GM19455 (cell line): ENCODE results near the gene OR6Y1.

Source experiments
- ATAC-seq: cut with Tn5 transposase; IDR thresholded peaks from one replicate; pipeline ENCODE4 v1.9.1; 2021; ENCODE audit not compliant: unreplicated experiment

The OR6Y1 gene, protein sequence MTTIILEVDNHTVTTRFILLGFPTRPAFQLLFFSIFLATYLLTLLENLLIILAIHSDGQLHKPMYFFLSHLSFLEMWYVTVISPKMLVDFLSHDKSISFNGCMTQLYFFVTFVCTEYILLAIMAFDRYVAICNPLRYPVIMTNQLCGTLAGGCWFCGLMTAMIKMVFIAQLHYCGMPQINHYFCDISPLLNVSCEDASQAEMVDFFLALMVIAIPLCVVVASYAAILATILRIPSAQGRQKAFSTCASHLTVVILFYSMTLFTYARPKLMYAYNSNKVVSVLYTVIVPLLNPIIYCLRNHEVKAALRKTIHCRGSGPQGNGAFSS

DNA sequence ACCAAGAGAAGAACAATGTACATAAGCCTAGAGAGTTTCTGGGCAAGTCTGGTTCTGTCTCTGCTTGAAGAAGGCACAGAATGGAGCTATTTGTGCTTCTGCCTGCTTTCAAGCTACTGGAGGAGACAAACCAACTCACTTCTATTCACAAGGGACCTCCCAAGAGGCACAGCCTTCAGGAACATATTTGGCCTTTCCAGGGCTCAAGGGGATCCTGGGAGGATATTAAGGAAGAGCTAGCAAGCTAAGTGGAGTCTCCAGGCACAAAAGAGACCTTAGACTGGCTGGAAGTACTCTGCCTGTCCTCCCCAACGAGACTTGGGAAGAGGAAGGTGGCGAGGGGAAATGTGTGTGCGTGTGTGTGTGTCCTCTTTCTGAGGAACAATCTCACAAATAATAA is at the start of gene OR6Y1:
Gene OR6Y1, minus strand, starts transcription at position 54 of the 400 bp plus-strand sequence. CDS start 6,300 bp downstream, outside the sequence.
- no peak for ATAC-seq

DNA sequence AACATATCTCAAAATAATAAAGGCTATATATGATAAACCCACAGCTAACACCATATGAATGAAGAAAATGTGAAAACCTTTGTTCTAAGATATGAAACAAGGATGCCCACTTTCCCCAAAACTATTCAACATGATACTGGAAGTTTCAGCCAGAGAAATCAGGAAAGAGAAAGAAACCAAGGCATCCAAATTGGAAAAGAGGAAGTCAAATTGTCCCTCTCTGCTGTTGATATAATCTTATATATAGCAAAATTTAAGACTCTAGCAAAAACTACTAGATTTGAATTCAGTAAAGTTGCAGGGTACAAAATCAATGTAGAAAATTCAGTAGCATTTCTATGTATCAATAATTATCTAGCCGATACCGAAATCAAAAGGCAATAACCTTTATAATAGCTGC is 46.5 kb upstream of the OR6Y1 start:
- no peak for ATAC-seq

DNA sequence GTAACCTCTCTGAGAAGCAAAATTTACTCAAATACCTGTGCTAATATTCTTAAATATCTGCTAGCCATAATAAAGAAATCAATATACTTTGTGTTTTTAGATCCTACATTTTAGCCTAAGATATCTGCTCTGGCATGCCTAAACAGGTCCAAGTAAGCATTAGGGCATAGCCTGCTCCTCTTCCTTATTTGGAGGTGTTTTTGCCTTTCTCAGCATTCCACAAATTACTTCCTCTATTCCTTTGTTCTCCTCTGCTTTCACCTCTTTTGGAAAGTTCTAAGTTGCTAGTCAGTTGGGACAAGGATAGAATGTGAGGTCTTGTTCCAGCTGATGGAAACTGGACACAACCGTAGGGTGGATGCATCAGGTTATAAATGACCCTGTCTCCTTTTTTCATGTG is 32.7 kb upstream of the OR6Y1 start:
- ATAC-seq = no peak

DNA sequence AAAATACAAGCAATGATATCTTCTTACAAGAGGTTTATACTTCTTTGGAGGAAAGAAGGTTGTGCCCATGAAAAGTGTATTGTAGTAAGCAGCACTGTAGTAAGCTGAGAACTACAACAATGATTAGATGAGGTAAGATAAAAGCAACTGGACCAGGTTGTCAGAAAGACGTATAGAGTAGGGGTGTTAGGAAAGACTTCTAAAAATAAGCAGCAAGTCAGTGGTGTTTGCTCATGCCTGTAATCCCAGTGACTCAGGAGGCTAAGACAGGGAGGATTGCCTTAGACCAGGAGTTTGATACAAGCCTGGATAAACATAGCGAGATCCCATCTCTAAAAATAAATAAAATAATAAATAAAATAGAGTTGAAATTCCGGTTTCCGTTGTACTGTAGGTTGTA is 29.8 kb upstream of the OR6Y1 start:
- no peak for ATAC-seq

DNA sequence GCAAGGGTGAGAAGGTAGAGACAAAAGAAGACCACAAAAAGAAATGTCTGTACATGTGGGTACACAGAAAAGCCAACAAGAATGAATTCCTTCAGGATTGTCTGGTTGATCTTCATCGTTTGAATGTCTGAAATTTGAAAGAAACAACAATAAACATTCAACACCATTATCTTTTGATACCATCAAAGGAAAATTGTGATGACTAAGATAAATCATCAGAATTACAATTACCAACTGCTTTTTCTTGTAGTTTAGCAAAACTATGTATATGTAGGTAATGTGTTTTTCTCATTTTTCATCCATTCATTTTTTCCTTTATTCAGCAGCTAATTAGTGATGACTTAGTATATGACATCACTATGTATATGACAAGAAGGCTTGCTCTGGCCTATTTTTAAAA is 25.5 kb upstream of the OR6Y1 start, which contains the start of gene OR10X1:
Gene OR10X1, minus strand, starts transcription at position 167 of the 400 bp plus-strand sequence. Its CDS starts 0 bp downstream, at position 167.
- no peak for ATAC-seq

DNA sequence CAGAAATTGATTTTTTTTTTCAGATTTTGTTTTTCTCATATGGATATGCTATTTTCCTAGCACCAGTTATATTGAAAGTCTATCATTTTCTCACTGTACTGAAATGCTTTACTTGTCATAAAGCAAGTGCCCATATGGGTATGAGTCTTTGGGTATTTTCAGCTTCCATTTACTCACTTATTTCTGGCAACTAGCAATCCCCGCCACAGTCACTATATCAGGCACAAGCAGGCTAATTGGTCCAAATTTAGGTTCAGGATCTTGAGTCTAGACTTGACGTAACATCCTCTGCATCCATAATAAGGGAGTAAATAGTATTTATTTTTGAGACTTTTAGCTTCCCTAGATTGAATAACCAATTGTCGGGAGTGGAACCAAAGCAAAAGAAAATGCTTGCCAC is 23.4 kb upstream of the OR6Y1 start:
- ATAC-seq = no peak

DNA sequence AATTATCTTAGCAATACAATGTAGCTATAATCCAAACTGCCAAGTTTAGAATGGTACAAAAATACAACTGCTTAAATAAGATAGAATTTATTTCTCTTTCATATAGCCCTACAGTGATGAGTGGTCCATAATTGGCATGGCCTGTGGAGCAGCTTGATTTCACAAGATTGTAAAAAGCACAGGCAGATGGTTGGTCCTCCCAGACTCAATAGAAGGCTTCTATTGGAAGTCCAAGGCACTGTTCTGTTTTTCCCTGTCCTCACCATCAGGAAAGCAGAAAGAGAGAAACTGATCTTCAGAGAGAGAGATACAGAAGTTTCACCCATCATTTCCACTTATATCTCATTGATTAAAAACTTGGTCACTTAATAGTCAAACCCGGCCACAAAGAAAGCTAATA is 18.0 kb upstream of the OR6Y1 start:
- no peak for ATAC-seq

DNA sequence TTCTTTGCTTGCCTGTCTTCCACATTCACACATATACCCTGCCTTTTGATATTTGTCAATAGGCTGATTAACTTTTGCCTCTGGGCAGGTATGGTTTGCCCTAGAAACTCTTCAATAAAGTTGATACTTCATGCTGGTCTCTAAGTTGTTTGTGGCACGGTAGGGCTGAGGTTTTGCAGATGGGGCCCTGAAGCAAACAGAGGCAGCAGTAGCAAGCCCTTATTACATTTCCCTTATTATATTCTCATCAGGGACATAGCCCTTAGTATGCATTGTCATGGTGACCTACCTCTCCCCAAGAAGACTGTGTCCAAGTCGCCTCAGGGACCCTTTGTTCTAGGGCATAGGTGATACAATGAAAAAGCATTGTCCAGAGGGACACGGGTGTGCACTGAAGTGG is 16.3 kb upstream of the OR6Y1 start, which contains the start of gene OR6P1:
Gene OR6P1, minus strand, starts transcription at position 101 of the 400 bp plus-strand sequence. CDS start 6,976 bp downstream, outside the sequence.
- ATAC-seq = no peak

DNA sequence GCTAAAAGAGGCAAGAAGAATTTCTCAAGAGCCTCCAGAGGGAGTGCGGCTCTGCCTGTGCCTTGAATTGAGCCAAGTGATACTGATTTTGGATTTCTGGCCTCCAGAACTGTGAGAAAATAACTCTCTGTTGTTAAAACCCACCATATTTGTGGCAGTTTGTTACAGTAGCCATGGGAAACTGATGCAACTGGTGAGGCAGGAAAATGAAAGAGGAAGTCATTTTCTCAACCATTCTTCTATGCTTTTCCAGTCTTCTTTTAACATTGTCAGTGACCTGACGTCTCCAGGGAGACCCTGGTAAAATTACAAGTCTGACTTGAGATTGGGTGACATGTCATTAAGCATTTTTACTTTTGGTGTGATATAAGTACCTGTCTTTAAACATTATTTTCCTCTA is 10.4 kb upstream of the OR6Y1 start:
- ATAC-seq = no peak

DNA sequence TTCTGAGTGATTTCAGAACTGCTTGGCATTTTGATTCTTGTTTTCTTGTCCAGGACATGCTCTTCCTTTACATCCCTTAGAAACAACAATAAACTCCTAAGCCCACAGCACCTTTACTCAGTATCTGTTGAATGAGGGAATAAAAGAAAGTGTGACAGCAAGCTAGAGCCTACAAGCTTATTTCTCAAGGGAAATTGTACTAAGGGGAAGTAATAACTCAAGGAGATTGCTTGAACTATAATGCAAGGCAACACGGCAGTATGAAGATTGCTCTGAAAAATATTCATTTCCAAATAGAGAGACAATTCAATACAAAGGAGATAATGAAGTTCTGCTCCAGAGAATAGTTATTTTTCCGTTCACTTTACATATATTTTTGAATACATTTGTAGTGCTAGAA is 9.6 kb upstream of the OR6Y1 start:
- no peak for ATAC-seq

DNA sequence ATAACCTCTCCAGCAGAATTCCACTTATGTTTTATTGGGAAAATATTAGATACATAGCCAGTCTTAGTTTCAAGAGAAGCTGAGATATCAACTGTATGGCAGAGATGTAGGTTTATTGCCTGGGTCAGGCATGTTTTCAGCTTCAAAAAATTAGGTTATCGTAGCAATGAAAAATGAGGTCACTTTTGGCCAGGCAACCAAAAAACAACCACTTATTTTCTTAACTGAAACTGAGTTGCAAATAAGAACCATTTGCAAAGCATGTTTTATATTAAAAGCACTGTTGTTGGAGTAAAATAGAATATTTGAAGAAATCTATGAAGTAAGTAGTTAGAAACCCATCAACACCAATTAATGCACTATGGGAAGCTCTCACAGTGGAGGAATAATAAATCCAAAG is 5.5 kb upstream of the OR6Y1 start:
- ATAC-seq = no peak

DNA sequence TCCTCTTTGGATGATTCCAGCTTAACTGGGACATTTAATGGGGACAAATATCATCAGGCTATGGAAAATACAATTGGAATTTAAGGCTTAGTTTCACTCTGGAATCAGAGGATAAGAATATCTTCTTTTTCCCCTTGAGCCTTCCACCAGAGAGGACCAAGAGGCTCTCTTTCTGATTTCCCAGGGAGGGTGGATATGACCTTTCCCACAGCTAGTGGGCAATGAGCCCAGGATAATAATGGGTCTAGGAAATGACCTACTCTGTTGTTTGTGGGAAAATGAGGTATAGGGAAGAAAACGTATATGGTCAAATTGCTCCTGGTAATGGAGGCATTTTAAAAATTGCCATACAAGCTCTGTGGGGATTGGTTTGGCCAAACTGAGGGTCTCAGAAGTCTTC is 1.9 kb downstream of the OR6Y1 start:
- ATAC-seq = no peak

DNA sequence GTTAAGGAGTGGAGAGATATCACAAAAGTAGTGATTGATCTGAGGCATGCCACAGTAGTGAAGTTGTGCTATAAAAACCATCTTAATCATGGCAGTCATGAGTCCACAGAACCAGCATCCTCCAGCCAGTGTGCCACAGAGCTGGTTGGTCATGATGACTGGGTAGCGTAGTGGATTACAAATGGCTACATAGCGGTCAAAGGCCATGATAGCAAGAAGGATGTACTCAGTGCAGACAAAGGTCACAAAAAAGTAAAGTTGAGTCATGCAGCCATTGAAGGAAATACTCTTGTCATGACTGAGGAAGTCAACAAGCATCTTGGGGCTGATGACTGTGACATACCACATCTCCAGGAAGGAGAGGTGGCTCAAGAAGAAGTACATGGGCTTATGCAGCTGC is 6.7 kb downstream of the OR6Y1 start:
- no peak for ATAC-seq

DNA sequence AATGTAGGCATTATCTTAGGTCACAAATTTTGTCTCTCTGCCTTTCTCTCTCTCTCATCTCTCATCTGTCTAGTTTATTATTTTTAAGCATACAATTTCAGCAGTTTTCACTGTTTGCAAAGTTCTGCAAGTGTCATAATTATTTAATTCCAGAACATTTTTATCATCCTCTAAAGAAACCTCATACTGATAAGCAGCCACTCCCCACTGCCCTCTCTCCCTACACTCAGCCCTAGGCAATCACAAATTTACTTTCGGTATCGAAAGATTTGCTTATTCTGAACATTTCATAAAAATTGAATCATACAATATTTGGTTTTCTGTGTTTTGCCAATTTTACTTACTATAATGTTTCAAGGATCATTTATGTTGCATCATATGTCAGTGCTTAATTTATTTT is 16.6 kb downstream of the OR6Y1 start:
- no peak for ATAC-seq

DNA sequence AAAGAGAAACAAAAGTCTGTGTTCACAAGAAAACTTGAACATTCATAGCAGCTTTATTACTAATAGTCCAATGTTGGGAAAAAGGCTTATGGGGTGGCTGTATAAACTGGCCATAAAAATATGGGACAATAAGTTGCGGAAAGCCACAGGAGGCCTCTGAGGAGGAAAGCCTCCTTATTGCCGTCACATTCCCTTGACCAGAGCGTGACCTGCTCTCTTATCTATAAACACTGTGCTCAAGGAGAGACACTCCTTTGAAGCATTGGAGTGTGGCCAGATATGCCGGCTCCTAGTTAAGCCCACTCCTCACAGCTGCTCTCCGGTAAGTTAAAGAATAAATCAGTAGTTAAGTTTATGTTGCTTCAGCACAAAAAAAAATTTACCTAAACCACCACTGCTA is 19.7 kb downstream of the OR6Y1 start:
- ATAC-seq = no peak

DNA sequence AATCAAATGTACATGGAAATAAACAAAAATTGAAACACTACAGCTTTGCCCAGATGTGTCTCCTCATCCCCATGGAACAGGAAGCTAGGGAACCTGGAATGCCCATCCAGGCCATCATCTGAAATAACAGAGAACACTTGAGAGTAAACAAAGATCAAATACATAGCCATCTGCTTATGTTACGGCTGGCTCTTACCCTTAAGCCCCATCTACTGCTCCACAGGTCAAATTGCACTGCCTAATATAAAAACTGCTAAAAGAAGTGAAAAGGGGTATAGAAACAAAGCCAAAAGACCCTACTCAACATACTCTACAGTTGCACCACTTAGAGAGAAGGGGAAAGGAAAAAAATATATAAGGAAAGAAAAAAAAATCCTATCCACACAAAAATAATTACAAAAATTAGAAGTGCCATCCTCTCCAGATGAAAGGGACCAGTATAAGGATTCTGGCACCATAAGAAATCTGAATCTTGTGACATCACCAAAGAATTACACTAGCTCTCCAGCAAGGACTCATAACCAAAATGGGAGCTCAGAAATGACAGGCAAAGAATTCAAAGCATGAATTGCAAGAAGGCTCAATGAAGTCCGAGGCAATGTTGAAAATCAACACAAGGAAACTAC is 26.9 kb downstream of the OR6Y1 start:
- no peak for ATAC-seq

DNA sequence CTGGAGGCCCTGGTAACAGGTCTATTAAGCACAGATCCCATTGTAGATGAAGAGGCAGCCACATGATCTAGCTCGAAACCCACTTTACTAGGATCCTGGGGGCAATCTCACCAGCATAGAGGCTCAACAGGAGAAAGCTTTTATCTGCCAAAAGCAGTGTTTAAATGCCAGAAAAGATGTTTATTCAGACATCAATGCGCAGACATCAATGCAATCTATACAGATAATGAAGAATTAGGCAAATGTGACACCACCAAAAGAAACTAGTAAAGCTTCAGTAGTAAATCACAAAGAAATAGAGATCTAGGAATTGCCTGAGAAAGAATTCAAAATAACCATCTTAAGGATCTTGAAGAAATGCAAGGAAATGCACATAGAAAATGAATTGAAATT is 32.5 kb downstream of the OR6Y1 start:
- ATAC-seq = no peak

DNA sequence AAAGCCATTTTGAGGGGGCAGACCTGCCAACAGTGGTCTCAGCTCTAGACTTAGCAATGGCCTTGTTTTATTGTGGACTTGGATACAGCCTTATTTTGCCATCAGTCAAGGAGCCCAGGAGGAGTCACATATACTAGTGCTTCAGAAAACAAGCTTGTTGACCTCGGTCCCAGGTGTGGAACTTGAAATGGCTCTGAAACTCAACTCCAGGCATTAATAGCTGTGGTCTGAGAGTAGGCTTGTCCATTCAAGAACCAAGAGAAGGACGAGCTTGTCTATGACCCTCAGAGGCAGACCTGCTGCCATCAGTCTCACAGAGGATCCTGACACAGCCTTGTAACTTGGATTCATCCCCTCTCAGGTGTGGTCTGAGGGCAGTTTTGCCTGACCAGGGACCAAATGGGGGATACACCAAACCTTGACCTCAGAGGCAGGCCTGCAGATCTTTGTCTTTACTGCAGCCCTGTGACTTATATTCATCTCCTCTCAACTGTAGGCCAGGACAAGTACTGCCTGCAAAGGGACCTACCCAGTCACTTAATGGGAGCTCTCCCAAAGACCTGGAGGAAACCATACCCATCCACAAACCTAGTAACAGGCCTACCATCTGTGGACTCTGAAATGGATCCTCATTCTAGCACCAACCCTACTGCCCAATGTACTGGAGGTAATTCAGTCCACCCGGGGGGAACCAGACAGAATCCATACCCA is 33.1 kb downstream of the OR6Y1 start:
- ATAC-seq = no peak

DNA sequence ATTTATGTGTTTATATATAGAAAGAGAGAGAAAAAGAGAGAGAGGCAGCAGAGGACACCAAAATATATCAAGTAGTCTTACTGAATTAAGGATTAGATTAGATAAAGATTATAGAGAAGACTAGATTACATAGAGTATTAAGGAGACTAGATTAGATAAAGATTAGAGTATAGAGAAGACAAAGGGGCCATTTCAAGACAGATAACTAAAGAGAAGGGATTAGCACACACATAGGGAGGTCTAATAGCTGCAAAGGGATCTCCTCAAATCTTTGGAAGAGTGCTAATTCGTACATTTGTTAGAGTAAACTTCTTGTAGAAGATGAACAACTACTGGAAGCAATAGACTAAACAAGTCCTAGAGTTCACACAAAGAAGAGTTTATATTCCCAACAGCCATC is 34.2 kb downstream of the OR6Y1 start:
- no peak for ATAC-seq

DNA sequence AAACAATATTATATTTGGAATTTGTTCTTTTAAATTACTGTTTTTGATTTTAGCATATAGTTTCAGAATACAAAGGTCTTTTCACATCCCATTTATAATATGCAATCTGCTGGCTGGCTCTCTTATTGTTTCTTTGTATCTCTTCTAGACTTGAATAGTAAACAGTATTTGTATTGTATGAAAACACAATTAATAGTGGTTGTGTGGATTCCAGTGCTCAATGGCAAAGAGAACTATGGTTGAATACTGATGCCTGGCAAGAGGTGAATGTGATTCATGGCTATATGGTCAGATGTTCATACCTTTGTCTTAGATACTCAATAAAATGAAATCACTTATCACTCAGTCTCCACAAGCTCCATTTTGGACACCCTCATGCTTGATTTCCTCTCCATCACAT is 37.2 kb downstream of the OR6Y1 start:
- ATAC-seq = no peak

DNA sequence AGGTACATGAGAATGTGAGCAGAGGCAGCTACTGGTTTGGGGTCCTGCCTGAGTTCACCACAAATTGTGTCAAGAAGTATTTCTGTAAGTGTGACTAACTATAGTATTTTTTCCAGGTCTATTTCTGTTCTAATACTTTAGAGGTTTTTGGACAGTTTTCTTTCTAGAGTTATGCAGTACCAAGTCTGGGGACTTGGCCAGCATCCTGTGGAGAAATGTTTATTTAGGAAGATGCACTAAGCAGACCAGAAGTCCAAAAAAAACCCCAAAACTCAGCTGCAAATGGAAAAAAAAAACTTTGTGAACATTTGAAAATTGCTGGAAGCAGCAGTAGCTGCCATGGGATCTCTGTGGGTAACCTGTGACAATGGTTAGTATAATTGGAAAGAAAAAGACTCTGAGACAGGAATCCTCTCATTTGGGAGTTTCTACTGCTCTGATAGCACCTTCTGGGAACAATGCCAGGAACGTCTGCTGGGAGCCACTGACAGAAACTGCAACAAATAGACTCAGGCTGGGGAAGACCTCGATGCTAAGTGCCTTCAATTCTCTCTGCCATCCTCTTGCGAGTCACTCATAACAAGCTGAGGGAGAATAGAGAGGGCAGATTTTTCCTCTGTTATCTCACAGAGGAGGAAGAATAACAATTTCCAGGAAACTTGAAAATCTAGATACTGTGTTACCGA is 44.6 kb downstream of the OR6Y1 start:
- ATAC-seq = no peak
